ENCODE results near the gene AKAP12.

Gene AKAP12

DNA sequence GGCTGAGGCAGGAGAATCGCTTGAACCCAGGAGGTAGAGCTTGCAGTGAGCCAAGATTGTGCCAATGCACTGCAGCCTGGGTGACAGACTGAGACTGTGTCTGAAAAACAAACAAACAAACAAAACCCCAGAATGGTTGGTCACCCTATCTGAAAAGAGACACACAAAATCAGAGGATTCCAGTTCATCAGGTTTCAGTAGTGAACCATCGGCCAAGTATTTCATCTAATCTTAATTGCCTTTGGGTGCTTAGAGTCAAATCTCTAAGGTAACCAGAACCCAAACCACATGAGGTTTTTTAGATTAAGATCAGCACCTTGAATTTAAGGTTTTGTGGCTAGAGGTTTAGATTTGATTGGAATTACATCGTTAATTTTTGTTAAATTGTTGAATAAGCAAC is 159.9 kb downstream of the AKAP12 start:
- Histone ChIP-seq H4K20me1 (ENCODE audit: insufficient read depth, low read length) (peaks cover 2% of the 10 kb centered on the region; the same call in 1 of the 2 replicates), H3K27me3 (ENCODE audit: insufficient read depth, low read length) (no peaks in the 10 kb centered on the region), H3K27ac (ENCODE audit: low read depth, low read length, poor library complexity, severe bottlenecking) (no peak overlapping the region), H3K79me2 (ENCODE audit: insufficient read depth, low read length) (peaks cover 89% of the 10 kb centered on the region), H3K4me3 (ENCODE audit: low read depth, low read length, poor library complexity, severe bottlenecking) (no peak overlapping the region), H3K9me2 (ENCODE audit: low read depth, low read length) (no peaks in the 10 kb centered on the region), H3K9ac (ENCODE audit: low read length) (no peak overlapping the region), H3K4me1 (ENCODE audit: insufficient read depth, low read length, severe bottlenecking) (peaks cover 9% of the 10 kb centered on the region), H2AFZ (ENCODE audit: low read length) (no peak overlapping the region), H3K9me3 (ENCODE audit: low read length) (no peaks in the 10 kb centered on the region), H3K4me2 (ENCODE audit: low read length) (no peak overlapping the region), H3F3A (ENCODE audit: insufficient read depth, low read length) (no peaks in the 10 kb centered on the region), H3K36me3 (ENCODE audit: insufficient read depth, low read length) (peaks cover 75% of the 10 kb centered on the region)
- no peak for TF ChIP-seq EZH2 (IDR thresholded peaks at IDR 0.05; ENCODE audit: borderline replicate concordance, low read length)
- TF ChIP-seq, protein P1, sequence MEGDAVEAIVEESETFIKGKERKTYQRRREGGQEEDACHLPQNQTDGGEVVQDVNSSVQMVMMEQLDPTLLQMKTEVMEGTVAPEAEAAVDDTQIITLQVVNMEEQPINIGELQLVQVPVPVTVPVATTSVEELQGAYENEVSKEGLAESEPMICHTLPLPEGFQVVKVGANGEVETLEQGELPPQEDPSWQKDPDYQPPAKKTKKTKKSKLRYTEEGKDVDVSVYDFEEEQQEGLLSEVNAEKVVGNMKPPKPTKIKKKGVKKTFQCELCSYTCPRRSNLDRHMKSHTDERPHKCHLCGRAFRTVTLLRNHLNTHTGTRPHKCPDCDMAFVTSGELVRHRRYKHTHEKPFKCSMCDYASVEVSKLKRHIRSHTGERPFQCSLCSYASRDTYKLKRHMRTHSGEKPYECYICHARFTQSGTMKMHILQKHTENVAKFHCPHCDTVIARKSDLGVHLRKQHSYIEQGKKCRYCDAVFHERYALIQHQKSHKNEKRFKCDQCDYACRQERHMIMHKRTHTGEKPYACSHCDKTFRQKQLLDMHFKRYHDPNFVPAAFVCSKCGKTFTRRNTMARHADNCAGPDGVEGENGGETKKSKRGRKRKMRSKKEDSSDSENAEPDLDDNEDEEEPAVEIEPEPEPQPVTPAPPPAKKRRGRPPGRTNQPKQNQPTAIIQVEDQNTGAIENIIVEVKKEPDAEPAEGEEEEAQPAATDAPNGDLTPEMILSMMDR (IDR thresholded peaks at IDR 0.05; ENCODE audit: low read length): no peak

DNA sequence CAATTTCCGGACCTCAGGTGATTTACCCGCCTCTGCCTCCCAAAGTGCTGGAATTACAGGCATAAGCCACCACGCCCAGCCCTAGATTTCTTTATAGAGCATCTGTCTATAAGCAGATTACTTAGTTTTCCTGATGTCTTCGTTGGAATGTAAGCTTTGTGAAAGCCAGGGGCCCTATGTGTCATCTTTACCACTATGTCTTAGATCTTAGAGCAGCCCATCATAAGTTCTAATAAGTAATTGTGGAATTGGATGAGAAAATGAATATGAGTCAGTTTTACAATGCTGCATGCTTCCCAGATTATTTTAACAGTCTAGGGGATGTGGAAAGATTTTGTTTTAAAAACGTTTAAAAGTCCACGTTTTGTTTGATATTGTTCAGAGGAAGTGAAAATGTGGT is 160.7 kb downstream of the AKAP12 start:
- Histone ChIP-seq H3K9me3 (ENCODE audit: low read length) (no peaks in the 10 kb centered on the region), H3K4me2 (ENCODE audit: low read length) (no peak overlapping the region), H3K27ac (ENCODE audit: low read depth, low read length, poor library complexity, severe bottlenecking) (no peak overlapping the region), H2AFZ (ENCODE audit: low read length) (no peak overlapping the region), H3K79me2 (ENCODE audit: insufficient read depth, low read length) (peaks cover 81% of the 10 kb centered on the region), H4K20me1 (ENCODE audit: insufficient read depth, low read length) (peaks cover 2% of the 10 kb centered on the region; the same call in 1 of the 2 replicates), H3K27me3 (ENCODE audit: insufficient read depth, low read length) (no peaks in the 10 kb centered on the region), H3K36me3 (ENCODE audit: insufficient read depth, low read length) (peaks cover 74% of the 10 kb centered on the region), H3K9me2 (ENCODE audit: low read depth, low read length) (no peaks in the 10 kb centered on the region), H3F3A (ENCODE audit: insufficient read depth, low read length) (no peaks in the 10 kb centered on the region), H3K4me1 (ENCODE audit: insufficient read depth, low read length, severe bottlenecking) (peaks cover under 1% of the 10 kb centered on the region), H3K4me3 (ENCODE audit: low read depth, low read length, poor library complexity, severe bottlenecking) (no peak overlapping the region), H3K9ac (ENCODE audit: low read length) (no peak overlapping the region)
- TF ChIP-seq, protein P1 (IDR thresholded peaks at IDR 0.05; ENCODE audit: low read length): no peak

DNA sequence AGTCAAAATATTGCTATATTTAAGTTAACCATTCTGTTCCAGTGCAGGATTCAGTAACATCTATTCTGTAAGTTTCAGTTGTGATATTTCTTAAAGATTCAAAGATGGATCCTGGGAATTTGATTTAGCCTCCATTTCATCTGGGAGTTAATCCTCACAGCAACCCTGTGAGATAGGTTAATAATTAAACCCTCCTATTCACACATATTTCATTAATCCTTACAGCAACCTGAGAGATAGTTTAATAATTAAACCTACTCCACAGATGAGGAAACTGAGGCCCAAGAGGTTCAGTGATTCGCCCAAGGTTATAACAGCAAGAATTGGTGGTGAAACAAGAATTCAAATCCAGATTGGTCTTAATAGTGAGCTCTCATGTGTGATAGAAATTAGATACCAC is 162.5 kb downstream of the AKAP12 start:
- no peak overlapping the region for H3K27ac ChIP-seq (ENCODE audit: low read depth, low read length, poor library complexity, severe bottlenecking)
- H4K20me1 ChIP-seq (ENCODE audit: insufficient read depth, low read length): peaks cover 1% of the 10 kb centered on the region; the same call in 1 of the 2 replicates
- H3K9me2 ChIP-seq (ENCODE audit: low read depth, low read length): no peaks in the 10 kb centered on the region
- no peaks in the 10 kb centered on the region for H3K27me3 ChIP-seq (ENCODE audit: insufficient read depth, low read length)
- no peak overlapping the region for H3K4me2 ChIP-seq (ENCODE audit: low read length)
- no peak overlapping the region for H3K4me3 ChIP-seq (ENCODE audit: low read depth, low read length, poor library complexity, severe bottlenecking)
- peaks cover 64% of the 10 kb centered on the region for H3K79me2 ChIP-seq (ENCODE audit: insufficient read depth, low read length)
- no peak for TF ChIP-seq EZH2 (IDR thresholded peaks at IDR 0.05; ENCODE audit: borderline replicate concordance, low read length)
- TF ChIP-seq, protein P1 (IDR thresholded peaks at IDR 0.05; ENCODE audit: low read length): no peak
- no peak overlapping the region for H2AFZ ChIP-seq (ENCODE audit: low read length)
- H3K4me1 ChIP-seq (ENCODE audit: insufficient read depth, low read length, severe bottlenecking): no peaks in the 10 kb centered on the region
- no peaks in the 10 kb centered on the region for H3F3A ChIP-seq (ENCODE audit: insufficient read depth, low read length)
- no peak overlapping the region for H3K9ac ChIP-seq (ENCODE audit: low read length)
- no peaks in the 10 kb centered on the region for H3K9me3 ChIP-seq (ENCODE audit: low read length)
- H3K36me3 ChIP-seq (ENCODE audit: insufficient read depth, low read length): peaks cover 71% of the 10 kb centered on the region

All from OCI-LY1 (cell line).